GM12878 (cell line): Measurements from ENCODE around the gene INSIG1. TPM values are rescaled to one million over a fixed set of nuclear protein-coding genes. Genes with fewer than 3 reads are reported as not detected.

Experiments used
- BHLHE40 ChIP-seq, 2 experiments: fragments of 450-650 bp in 1 of 2; IDR thresholded peaks; 2 replicates each; pipeline ENCODE4 v1.6.1; 2011 to 2017; ENCODE audit warnings: low read depth in 2 of 2, borderline replicate concordance in 1 of 2, improper control_type of control experiment in 1 of 2, low read length in 1 of 2, mild to moderate bottlenecking in 1 of 2
- MEF2B ChIP-seq: fragments of 450-650 bp; IDR thresholded peaks from 2 replicates; pipeline ENCODE4 v1.6.1; 2018; ENCODE audit warnings: mild to moderate bottlenecking, moderate library complexity; ENCODE audit not compliant: partially characterized antibody, poor library complexity, severe bottlenecking
- polyA plus RNA-seq, 11 experiments: library from polyadenylated mRNA; depleted of rRNA in 4 of 11; unstranded in 6 of 11; stranded (reverse) in 5 of 11; fragments of >200 nt; fragmentation: Nextera tagmentation in 4 of 11; fragmentation: Illumina TruSeq in 1 of 11; extraction: Ambion mirVana in 4 of 11; extraction: Trizol in 1 of 11; gene quantifications; 1 replicate in 1 of 11; 2 replicates in 10 of 11; pipeline versions ENCODE4 v1.2.1 to v1.2.3, GENCODE V29; 2011 to 2016; ENCODE audit warnings: inconsistent platforms in 2 of 11, missing spikeins in 2 of 11, low read depth in 1 of 11
- total RNA-seq, 4 experiments: library from RNA; depleted of rRNA in 3 of 4; stranded (reverse); fragments of >200 nt in 3 of 4; fragmentation: Illumina TruSeq in 1 of 4; extraction: Trizol in 1 of 4; gene quantifications; 2 replicates each; pipeline versions ENCODE4 v1.2.1 to v1.2.3, GENCODE V29; 2013 to 2021
- TF ChIP-seq, protein P1 (sequence below): fragments of 450-650 bp; IDR thresholded peaks from 2 replicates; pipeline ENCODE4 v1.6.1; 2017; ENCODE audit warnings: antibody characterized with exemption, mild to moderate bottlenecking, moderate library complexity
- TF ChIP-seq, protein P2 (sequence below): fragments of 150-350 bp; IDR thresholded peaks from 2 replicates; pipeline ENCODE4 v1.6.1; 2016; ENCODE audit warnings: low read depth, low read length

Gene INSIG1
- total and polyA plus RNA-seq, 10 of the 15 experiments (the other 5 are each of a cell fraction or from before 2014, with no cell fraction given): 29.6 to 168 (median 91.1) TPM

DNA sequence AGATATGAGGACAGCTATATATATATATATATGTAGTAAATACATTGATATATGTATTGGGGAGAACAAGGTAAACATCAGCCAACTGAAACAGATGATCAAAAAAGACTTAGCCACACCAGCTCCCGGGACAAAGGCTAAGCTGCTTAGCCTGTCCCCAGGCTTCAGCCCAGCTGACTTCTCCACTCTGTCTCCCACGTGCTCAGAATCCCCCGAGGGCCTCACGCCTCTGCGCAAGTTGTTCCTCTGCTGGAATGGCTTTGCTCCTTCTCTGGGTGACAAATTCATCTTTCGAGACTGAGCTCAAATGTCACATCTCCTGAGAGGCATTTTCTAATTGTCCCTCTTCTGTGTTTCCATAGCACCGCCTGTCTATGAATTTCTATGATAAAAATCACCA is 8.6 kb upstream of the INSIG1 start (continued):
- TF ChIP-seq, protein P1, sequence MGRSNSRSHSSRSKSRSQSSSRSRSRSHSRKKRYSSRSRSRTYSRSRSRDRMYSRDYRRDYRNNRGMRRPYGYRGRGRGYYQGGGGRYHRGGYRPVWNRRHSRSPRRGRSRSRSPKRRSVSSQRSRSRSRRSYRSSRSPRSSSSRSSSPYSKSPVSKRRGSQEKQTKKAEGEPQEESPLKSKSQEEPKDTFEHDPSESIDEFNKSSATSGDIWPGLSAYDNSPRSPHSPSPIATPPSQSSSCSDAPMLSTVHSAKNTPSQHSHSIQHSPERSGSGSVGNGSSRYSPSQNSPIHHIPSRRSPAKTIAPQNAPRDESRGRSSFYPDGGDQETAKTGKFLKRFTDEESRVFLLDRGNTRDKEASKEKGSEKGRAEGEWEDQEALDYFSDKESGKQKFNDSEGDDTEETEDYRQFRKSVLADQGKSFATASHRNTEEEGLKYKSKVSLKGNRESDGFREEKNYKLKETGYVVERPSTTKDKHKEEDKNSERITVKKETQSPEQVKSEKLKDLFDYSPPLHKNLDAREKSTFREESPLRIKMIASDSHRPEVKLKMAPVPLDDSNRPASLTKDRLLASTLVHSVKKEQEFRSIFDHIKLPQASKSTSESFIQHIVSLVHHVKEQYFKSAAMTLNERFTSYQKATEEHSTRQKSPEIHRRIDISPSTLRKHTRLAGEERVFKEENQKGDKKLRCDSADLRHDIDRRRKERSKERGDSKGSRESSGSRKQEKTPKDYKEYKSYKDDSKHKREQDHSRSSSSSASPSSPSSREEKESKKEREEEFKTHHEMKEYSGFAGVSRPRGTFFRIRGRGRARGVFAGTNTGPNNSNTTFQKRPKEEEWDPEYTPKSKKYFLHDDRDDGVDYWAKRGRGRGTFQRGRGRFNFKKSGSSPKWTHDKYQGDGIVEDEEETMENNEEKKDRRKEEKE: no peak
- TF ChIP-seq BHLHE40 (IDR thresholded peaks at IDR 0.05; ENCODE audit: borderline replicate concordance in 1 of 2, low read depth in 2 of 2, low read length in 1 of 2): no peak
- TF ChIP-seq, protein P2, sequence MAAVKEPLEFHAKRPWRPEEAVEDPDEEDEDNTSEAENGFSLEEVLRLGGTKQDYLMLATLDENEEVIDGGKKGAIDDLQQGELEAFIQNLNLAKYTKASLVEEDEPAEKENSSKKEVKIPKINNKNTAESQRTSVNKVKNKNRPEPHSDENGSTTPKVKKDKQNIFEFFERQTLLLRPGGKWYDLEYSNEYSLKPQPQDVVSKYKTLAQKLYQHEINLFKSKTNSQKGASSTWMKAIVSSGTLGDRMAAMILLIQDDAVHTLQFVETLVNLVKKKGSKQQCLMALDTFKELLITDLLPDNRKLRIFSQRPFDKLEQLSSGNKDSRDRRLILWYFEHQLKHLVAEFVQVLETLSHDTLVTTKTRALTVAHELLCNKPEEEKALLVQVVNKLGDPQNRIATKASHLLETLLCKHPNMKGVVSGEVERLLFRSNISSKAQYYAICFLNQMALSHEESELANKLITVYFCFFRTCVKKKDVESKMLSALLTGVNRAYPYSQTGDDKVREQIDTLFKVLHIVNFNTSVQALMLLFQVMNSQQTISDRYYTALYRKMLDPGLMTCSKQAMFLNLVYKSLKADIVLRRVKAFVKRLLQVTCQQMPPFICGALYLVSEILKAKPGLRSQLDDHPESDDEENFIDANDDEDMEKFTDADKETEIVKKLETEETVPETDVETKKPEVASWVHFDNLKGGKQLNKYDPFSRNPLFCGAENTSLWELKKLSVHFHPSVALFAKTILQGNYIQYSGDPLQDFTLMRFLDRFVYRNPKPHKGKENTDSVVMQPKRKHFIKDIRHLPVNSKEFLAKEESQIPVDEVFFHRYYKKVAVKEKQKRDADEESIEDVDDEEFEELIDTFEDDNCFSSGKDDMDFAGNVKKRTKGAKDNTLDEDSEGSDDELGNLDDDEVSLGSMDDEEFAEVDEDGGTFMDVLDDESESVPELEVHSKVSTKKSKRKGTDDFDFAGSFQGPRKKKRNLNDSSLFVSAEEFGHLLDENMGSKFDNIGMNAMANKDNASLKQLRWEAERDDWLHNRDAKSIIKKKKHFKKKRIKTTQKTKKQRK: no peak
- TF ChIP-seq MEF2B: no peak
